RWPE2 (cell line): ENCODE data around the gene H2BK1.

Experiments used
- ATAC-seq: fragments of 200-7000 bp; cut with Tn5 transposase; 3 replicates; pipeline ENCODE4 v1.9.1; 2021; ENCODE audit warnings: low read depth
- DNase-seq: peaks from one replicate; pipeline ENCODE4 v3.0.0-alpha.2; 2020; ENCODE audit warnings: low spot score
- H3K27ac ChIP-seq: fragments of 450-650 bp; 2 replicates; pipeline ENCODE4 v1.5.1; 2017; ENCODE audit warnings: mild to moderate bottlenecking; ENCODE audit not compliant: poor library complexity, severe bottlenecking
- H3K27me3 ChIP-seq: fragments of 250-450 bp; sonication (Bioruptor Pico); 2 replicates; pipeline ENCODE4 v1.5.1; 2021; ENCODE audit warnings: mild to moderate bottlenecking, moderate library complexity; ENCODE audit not compliant: insufficient read depth, poor library complexity, severe bottlenecking
- H3K36me3 ChIP-seq: fragments of 250-450 bp; sonication (Bioruptor Pico); 2 replicates; pipeline ENCODE4 v1.5.1; 2020; ENCODE audit warnings: low read depth, mild to moderate bottlenecking, moderate library complexity
- H3K4me1 ChIP-seq: fragments of 250-450 bp; sonication (Bioruptor Pico); 2 replicates; pipeline ENCODE4 v1.5.1; 2021; ENCODE audit warnings: mild to moderate bottlenecking, moderate library complexity; ENCODE audit not compliant: insufficient read depth, poor library complexity, severe bottlenecking
- H3K4me3 ChIP-seq: fragments of 250-450 bp; sonication (Bioruptor Pico); 2 replicates; pipeline ENCODE4 v1.5.1; 2021; ENCODE audit warnings: mild to moderate bottlenecking, moderate library complexity; ENCODE audit not compliant: severe bottlenecking
- H3K9me3 ChIP-seq: fragments of 250-450 bp; sonication (Bioruptor Pico); 2 replicates; pipeline ENCODE4 v1.5.1; 2021; ENCODE audit warnings: mild to moderate bottlenecking, moderate library complexity; ENCODE audit not compliant: severe bottlenecking
- CTCF ChIP-seq: fragments of 450-650 bp; IDR thresholded peaks from one replicate; pipeline ENCODE4 v1.5.1; 2017; ENCODE audit warnings: mild to moderate bottlenecking, moderate library complexity; ENCODE audit not compliant: poor library complexity, severe bottlenecking

Gene H2BK1

DNA sequence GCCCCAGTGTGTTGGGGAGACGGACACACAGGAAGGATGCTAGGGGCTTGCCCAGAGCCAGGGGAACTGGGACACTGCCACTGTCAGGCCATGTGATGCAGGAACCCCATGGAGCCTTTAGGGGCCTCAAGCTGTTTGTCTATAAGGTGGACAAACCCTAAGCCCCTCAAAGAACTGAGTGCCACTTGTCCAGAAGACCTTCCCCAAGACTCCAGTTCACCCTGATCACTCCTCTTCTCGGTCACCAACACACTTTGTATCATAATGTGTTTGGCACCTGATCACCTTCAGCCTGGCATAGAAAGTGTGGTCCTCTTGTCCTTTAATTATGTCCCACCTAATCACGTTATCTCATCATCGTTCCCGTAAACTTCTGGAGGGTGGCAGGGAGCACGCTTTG is 700 bp downstream of the H2BK1 start:
- no peak overlapping the region for H3K4me3 ChIP-seq
- H3K27me3 ChIP-seq = peaks cover 17% of the 10 kb centered on the region
- H3K4me1 ChIP-seq = no peaks in the 10 kb centered on the region
- DNase-seq (no peak), ATAC-seq (no peak)
- no peak for TF ChIP-seq CTCF
- H3K27ac ChIP-seq = no peak overlapping the region
- H3K36me3 ChIP-seq = peaks cover 14% of the 10 kb centered on the region
- no peaks in the 10 kb centered on the region for H3K9me3 ChIP-seq

- DNase-seq = peak; percentile 7
- Histone ChIP-seq H3K9me3 (no peaks in the 10 kb centered on the region), H3K27me3 (peaks cover 29% of the 10 kb centered on the region), H3K4me3 (no peak overlapping the region), H3K4me1 (no peaks in the 10 kb centered on the region), H3K36me3 (peaks cover 2% of the 10 kb centered on the region; the same call in 1 of the 2 replicates), H3K27ac (no peak overlapping the region)
- no peak for ATAC-seq
- no peak for TF ChIP-seq CTCF
These were observed 1.9 kb downstream of the H2BK1 start for GRCh38 chr7:151208253-151208862.

GRCh38 chr7:151207804-151208203 is 2.5 kb downstream of the H2BK1 start:
- H3K36me3 ChIP-seq = no peaks in the 10 kb centered on the region

GRCh38 chr7:151207315-151207714 is 3.0 kb downstream of the H2BK1 start:
- Histone ChIP-seq H3K27ac (no peak overlapping the region), H3K4me1 (no peaks in the 10 kb centered on the region), H3K4me3 (no peak overlapping the region), H3K27me3 (peaks cover 36% of the 10 kb centered on the region), H3K36me3 (no peaks in the 10 kb centered on the region), H3K9me3 (no peaks in the 10 kb centered on the region)
- DNase-seq (no peak), ATAC-seq (no peak)
- no peak for TF ChIP-seq CTCF

More at GRCh38 chr7:151207804-151208203, 2.5 kb downstream of the H2BK1 start:
- Histone ChIP-seq H3K4me1 (no peaks in the 10 kb centered on the region), H3K9me3 (no peaks in the 10 kb centered on the region), H3K4me3 (no peak overlapping the region), H3K27me3 (peaks cover 31% of the 10 kb centered on the region), H3K27ac (no peak overlapping the region)
- ATAC-seq = no peak; the same call in 2 of the 3 replicates
- peak; percentile 50 for DNase-seq
- no peak for TF ChIP-seq CTCF

- ATAC-seq = no peak
- no peak for TF ChIP-seq CTCF
These were observed 3.4 kb downstream of the H2BK1 start for GRCh38 chr7:151206914-151207313.

More at GRCh38 chr7:151206914-151207313, 3.4 kb downstream of the H2BK1 start:
- Histone ChIP-seq H3K36me3 (no peaks in the 10 kb centered on the region), H3K4me1 (no peaks in the 10 kb centered on the region), H3K27me3 (peaks cover 40% of the 10 kb centered on the region), H3K4me3 (no peak overlapping the region), H3K9me3 (no peaks in the 10 kb centered on the region), H3K27ac (no peak overlapping the region)
- DNase-seq = no peak
